Smooth muscle cell (in vitro differentiated cells): ENCODE data around the gene HMCES. TPM values are rescaled to one million over a fixed set of nuclear protein-coding genes. Genes with fewer than 3 reads are reported as not detected.

Source experiments
- DNase-seq: peaks from one replicate; lab custom pipeline; 2025; ENCODE audit not compliant: unreplicated experiment; lab: John Stamatoyannopoulos, UW
- H2AFZ ChIP-seq: fragments of 200-600 bp; sonication (generic); 2 replicates; pipeline ENCODE4 v1.6.0; 2016; ENCODE audit warnings: antibody characterized with exemption, low read depth, mild to moderate bottlenecking
- H3F3A ChIP-seq: fragments of 200-600 bp; sonication (generic); 2 replicates; pipeline ENCODE4 v1.6.0; 2017; ENCODE audit warnings: antibody characterized with exemption, low read depth
- H3K27ac ChIP-seq: fragments of 200-600 bp; sonication (generic); 2 replicates; pipeline ENCODE4 v1.5.1; 2016; ENCODE audit warnings: low read depth, mild to moderate bottlenecking
- H3K27me3 ChIP-seq: fragments of 200-600 bp; sonication (generic); 2 replicates; pipeline ENCODE4 v1.6.1; 2016; ENCODE audit warnings: low read depth, mild to moderate bottlenecking
- H3K36me3 ChIP-seq: fragments of 200-600 bp; sonication (generic); 2 replicates; pipeline ENCODE4 v1.5.1; 2016; ENCODE audit warnings: low read depth
- H3K4me1 ChIP-seq: fragments of 200-600 bp; sonication (generic); 2 replicates; pipeline ENCODE4 v1.5.1; 2016; ENCODE audit warnings: low read depth
- H3K4me2 ChIP-seq: fragments of 200-600 bp; sonication (generic); 2 replicates; pipeline ENCODE4 v1.6.0; 2016; ENCODE audit warnings: mild to moderate bottlenecking
- H3K4me3 ChIP-seq: fragments of 200-600 bp; sonication (generic); 2 replicates; pipeline ENCODE4 v1.5.1; 2016; ENCODE audit warnings: mild to moderate bottlenecking
- H3K79me2 ChIP-seq: fragments of 200-600 bp; sonication (generic); 2 replicates; pipeline ENCODE4 v1.6.0; 2016; ENCODE audit warnings: low read depth, mild to moderate bottlenecking
- H3K9ac ChIP-seq: fragments of 200-600 bp; sonication (generic); 2 replicates; pipeline ENCODE4 v1.6.0; 2016; ENCODE audit warnings: low read depth
- H3K9me3 ChIP-seq: fragments of 200-600 bp; sonication (generic); replicated peaks from 2 replicates; pipeline ENCODE4 v1.5.1; 2016; ENCODE audit warnings: low read depth
- H4K20me1 ChIP-seq: fragments of 200-600 bp; sonication (generic); 2 replicates; pipeline ENCODE4 v1.6.0; 2016; ENCODE audit warnings: low read depth
- WGBS: methylation state at CpG from one replicate; pipeline ENCODE4 v1.1.7; 2016; ENCODE audit warnings: low lambda C conversion rate; 5-methylcytosine and 5-hydroxymethylcytosine counted together
- polyA plus RNA-seq: library from polyadenylated mRNA; unstranded; fragments of >200 nt; fragmentation: Nextera tagmentation; extraction: Ambion mirVana; gene quantifications from 2 replicates; pipeline ENCODE4 v1.2.1, GENCODE V29; 2016
- total RNA-seq: library from RNA; depleted of rRNA; stranded (reverse); fragments of >200 nt; gene quantifications from 2 replicates; pipeline ENCODE4 v1.2.3, GENCODE V29; 2014
- TF ChIP-seq, protein P1 (sequence below): fragments of 200-600 bp; sonication (generic); IDR thresholded peaks from 2 replicates; pipeline ENCODE4 v1.5.1; 2017; ENCODE audit warnings: borderline replicate concordance, mild to moderate bottlenecking, antibody characterized with exemption; ENCODE audit not compliant: insufficient read depth, poor library complexity, severe bottlenecking

Gene HMCES
- total and polyA plus RNA-seq, 2 experiments from 2014 or later: 15.2 to 25.0 TPM

GRCh38 chr3:129314386-129315222, 35.9 kb downstream of the HMCES start:
- H3K79me2 ChIP-seq: peaks cover 7% of the 10 kb centered on the region
- H3K4me3 ChIP-seq: peak overlapping the region; percentile 75
- WGBS: 4% methylated on average over 53 of the region's 53 CpGs
- no peaks in the 10 kb centered on the region for H3K36me3 ChIP-seq
- peak overlapping the region; percentile 91 for H3K9ac ChIP-seq
- peak overlapping the region; percentile 100 for H3K4me2 ChIP-seq
- no peaks in the 10 kb centered on the region for H3K27me3 ChIP-seq
- H3K4me1 ChIP-seq: peaks cover 4% of the 10 kb centered on the region
- H4K20me1 ChIP-seq: peaks cover 16% of the 10 kb centered on the region
- H2AFZ ChIP-seq: no peak overlapping the region
- TF ChIP-seq, protein P1, sequence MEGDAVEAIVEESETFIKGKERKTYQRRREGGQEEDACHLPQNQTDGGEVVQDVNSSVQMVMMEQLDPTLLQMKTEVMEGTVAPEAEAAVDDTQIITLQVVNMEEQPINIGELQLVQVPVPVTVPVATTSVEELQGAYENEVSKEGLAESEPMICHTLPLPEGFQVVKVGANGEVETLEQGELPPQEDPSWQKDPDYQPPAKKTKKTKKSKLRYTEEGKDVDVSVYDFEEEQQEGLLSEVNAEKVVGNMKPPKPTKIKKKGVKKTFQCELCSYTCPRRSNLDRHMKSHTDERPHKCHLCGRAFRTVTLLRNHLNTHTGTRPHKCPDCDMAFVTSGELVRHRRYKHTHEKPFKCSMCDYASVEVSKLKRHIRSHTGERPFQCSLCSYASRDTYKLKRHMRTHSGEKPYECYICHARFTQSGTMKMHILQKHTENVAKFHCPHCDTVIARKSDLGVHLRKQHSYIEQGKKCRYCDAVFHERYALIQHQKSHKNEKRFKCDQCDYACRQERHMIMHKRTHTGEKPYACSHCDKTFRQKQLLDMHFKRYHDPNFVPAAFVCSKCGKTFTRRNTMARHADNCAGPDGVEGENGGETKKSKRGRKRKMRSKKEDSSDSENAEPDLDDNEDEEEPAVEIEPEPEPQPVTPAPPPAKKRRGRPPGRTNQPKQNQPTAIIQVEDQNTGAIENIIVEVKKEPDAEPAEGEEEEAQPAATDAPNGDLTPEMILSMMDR: no peak
- DNase-seq: peak; percentile 39
- H3F3A ChIP-seq: peaks cover 4% of the 10 kb centered on the region
- H3K9me3 ChIP-seq: no peaks in the 10 kb centered on the region
- peak overlapping the region; percentile 82 for H3K27ac ChIP-seq

DNA sequence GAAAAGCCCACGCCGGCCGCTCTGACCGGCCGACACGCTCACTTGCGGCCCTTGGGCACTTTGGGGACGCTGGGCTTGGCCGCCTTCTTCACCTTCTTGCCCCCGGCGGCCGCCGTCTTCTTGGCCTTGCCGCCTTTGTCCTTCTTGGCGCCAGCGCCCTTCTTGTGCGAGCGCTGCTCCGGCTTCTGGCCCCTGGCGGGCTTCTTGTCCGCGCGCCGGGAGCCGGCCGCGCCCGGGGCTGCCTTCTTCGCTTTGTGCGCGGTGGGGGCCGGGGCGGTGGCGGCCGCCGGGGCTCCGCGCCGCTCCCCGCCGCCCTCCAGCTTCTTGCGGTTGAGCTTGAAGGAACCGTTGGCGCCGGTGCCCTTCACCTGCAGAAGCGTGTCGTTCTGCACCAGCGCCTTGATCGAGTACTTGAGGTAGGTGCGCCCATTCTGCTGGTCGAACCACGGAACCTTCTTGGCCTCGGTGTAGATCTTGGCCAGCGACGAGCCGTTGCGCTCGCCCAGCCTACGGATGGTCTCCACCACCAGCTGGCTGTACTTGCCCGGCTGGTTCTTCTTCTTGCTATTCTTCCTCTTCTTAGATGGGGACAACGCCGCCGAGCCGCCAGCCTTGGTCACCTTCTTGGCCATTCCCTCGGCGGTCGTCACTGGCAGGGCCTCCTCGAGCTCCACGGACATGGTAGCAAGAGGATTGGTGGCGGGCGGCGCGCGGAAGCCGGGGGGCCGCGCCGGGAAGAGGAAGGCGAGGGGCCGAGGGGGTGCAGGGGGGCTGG, 36.7 kb downstream of the HMCES start:
- no peaks in the 10 kb centered on the region for H3K9me3 ChIP-seq
- H3K27me3 ChIP-seq: no peaks in the 10 kb centered on the region
- H3K9ac ChIP-seq: peak overlapping the region; percentile 91
- peak overlapping the region; percentile 82 for H3K27ac ChIP-seq
- no peak for DNase-seq
- TF ChIP-seq, protein P1: no peak
- no peaks in the 10 kb centered on the region for H3K36me3 ChIP-seq
- peak overlapping the region; percentile 75 for H3K4me3 ChIP-seq
- peaks cover 7% of the 10 kb centered on the region for H3K79me2 ChIP-seq
- peaks cover 4% of the 10 kb centered on the region for H3K4me1 ChIP-seq
- H3K4me2 ChIP-seq: peak overlapping the region; percentile 100
- peaks cover 16% of the 10 kb centered on the region for H4K20me1 ChIP-seq
- WGBS: under 1% methylated on average over 75 of the region's 80 CpGs
- H3F3A ChIP-seq: peaks cover 4% of the 10 kb centered on the region
- H2AFZ ChIP-seq: no peak overlapping the region

- Histone ChIP-seq H3K9ac (peak overlapping the region; percentile 89), H3F3A (peaks cover 4% of the 10 kb centered on the region), H3K4me2 (peak overlapping the region; percentile 100), H3K27ac (peak overlapping the region; percentile 71), H4K20me1 (peaks cover 16% of the 10 kb centered on the region), H3K4me1 (peaks cover 4% of the 10 kb centered on the region), H3K27me3 (no peaks in the 10 kb centered on the region), H2AFZ (no peak overlapping the region), H3K9me3 (no peaks in the 10 kb centered on the region), H3K4me3 (peak overlapping the region; percentile 75), H3K36me3 (no peaks in the 10 kb centered on the region), H3K79me2 (peaks cover 7% of the 10 kb centered on the region)
- TF ChIP-seq, protein P1: no peak
- no peak for DNase-seq
- 0% methylated on average over 16 of the region's 34 CpGs for WGBS
Measured at GRCh38 chr3:129315998-129316247, 37.3 kb downstream of the HMCES start.
